Measurements from ENCODE around the gene SLC44A1.
"Not testable (repeated sequence)": the region's sequence is repeated elsewhere in the genome, so short reads cannot be mapped to it uniquely, and the experiment has no call there.

Gene SLC44A1

DNA sequence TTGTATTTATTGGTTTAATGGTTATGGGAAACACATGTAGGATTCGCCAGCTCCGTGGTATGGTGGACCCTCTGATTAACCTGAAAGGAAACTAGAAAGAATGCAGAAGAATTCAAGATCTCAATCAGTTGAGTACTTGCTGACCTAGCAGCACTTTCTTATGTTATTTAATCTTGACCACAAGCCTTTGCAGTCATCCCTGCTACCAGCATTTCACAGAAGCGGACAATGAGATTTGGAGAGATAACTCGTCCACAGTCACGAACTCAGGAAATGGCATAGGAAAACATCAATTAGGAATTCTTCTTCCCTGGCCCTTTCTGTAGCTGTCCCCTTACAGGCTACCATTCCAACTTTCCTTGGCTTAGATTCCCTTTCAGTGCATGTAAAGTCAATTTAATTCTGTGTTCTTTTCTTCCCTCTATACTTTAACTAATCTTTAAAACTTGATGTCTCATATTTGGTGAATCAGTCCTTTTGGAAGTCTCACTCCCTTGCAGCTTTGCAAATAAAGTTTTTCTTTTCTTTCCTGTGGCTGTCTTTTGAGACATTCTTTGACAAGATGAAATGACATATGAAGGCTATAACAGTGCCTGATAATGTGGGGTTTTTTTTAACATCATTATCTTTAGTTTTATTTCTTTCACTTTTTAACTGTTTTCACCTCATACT, 1.3 kb upstream of the SLC44A1 start:
- no peak for DNase-seq

DNA sequence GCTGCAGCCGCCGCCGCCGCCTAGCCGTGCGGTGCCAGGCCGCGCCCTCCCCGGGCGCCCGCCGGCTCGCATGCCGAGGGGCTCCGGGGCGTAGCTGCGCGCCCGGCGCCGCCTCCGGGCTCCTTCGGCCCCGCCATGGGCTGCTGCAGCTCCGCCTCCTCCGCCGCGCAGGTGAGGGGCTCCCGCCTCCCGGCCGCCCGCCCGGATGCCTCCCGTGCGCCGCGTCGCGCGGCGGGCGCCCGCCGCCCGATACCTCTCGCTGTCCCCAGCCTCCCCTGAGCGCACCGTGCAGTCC, 230 bp downstream of the SLC44A1 start:
- DNase-seq: no peak

DNA sequence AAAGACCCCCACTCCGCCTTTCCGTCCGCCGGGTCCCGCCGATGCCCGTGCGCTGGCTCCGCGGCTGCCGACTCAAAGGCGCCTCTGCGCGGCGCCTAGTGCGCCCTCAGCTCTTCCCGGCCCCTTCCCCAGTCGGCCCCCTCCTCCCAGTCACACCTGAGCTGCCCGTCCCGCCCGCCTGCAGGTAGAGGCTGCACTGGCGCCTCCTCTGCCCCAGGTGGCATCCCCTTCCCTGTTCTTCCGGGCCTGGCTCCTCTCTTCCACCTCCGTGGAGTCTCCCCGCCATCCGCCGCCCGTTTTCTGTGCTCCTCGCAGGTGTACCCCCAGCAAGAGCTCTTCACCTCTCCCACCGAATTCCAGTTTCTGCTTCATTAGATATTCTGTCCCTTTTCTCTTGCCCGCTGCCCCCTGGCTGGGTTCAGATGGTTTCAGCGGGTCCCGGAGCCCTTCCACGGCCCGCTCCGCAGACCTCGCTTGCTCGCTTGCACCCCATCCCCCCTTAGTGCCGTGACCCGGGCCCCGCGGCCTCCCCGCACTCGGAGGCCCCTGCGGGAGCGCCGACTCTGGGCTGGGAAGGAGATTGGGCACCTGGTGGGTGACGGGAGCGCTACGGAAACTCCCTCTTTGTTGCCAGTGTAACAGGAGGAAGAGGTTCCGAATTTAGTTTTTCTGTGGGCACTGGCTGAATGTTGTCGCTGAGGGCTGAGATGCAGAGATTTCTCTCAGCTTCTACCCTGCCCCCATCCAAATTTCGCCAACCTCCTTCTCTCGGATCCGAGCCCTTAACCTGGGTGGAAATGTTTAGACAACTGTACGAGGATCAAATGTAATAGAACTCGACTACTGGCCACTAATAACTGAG, 809 bp downstream of the SLC44A1 start:
- peak; percentile 75 for DNase-seq

DNA sequence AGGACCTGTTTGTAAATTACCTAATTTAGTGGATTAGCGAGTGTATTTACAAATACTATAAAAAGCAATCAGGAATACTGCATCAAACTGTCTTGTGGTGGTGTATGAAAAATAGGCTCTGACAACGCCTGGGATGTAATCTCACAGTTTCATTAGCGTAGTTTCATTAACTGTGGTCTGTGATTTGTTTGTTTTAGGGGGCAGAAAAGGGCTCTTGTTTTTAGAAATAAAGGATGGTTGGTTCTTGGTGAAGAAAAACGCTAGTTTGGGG, 1.4 kb downstream of the SLC44A1 start:
- DNase-seq: no peak

DNA sequence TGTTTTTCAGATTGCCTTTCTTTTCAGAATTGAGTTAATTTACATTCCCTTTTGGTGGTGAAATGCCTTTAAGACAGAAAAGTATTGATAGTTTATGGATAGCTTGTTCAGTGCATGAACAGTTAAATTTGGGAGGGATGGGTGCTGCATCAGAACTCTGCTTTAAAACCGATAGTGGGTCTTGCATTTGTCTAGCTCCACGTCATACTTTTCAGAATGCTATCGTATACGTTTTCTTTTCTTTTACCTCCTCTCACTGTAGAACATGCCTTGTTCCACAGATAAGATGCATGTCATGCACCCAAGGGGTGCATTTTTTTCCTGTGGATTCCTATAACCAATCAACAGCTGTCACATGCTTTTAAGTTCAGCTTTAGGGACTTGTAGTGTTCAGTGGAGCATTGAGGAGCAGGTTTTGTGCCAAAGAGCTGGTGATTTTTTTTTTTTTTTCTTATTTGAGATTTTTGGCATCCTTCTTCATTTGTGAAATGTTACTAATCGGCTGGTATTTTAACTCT, 2.3 kb downstream of the SLC44A1 start:
- no peak for DNase-seq

DNA sequence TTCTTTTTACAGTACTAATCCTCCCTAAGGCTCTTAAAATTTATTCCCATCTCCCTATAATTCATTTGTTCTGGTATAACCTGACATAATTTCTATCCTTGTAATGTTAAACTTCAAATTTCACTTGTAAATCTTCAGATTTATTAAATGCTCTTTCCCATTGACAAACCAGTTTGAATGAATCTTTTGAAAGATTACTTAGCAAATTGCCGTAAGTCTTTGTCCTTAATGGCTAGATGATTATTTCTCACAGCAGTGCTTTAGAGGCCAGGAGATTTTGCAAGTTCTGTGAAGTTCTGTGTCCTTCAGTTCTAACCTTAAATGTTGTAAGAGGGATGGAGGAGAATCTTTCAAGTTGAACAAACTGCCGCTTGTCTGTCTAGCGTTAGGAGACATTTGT, 4.2 kb downstream of the SLC44A1 start:
- DNase-seq: no peak

DNA sequence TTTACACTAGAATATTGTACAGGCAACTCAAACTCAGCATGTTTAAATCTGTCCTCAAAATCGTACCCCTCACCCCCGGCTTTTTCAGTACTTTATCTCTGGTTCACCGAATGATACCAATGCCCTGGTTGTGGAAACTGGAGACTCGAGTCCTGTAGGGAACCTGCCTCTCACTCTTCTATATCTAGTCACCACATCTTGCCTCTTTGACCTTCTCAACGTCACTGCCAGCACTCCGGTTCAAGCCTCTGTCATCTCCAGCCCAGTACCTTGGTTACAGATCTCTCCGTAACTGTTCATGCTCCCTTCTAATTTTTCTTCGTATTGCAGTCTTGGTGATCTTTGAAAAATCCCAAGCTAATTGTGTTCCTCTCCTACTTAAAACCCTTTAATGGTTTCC, 6.7 kb downstream of the SLC44A1 start:
- no peak for DNase-seq

DNA sequence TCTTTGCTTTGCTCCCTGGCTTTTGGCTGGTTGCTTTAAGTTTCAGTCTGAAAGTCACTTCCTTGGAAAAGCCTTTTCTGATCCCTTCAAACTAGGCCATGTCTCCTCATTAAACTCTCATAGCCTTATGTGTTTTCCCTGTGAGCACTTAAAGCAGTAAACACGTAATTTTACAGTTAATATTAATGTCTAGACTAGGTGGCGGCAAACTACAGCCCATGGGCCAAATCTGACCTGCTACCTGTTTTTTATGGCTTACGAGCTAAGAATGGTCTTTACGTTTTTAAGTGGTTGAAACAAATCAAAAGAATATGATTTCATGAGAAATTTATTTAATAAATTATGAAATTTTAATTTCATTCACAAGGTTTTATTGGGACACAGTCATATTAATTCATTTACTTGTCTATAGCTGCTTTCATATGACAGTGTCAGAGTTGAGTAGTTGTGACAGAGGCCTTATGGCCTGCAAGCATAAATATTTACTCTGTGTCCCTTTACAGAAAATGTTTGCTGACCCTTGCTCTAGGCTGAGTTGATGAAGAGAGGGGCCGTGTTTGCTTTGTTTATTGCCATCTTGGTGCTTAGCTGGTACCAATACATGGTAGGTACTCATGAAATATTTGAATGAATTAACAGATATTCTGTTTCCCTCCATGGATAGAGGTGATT, 7.4 kb downstream of the SLC44A1 start:
- DNase-seq: no peak

DNA sequence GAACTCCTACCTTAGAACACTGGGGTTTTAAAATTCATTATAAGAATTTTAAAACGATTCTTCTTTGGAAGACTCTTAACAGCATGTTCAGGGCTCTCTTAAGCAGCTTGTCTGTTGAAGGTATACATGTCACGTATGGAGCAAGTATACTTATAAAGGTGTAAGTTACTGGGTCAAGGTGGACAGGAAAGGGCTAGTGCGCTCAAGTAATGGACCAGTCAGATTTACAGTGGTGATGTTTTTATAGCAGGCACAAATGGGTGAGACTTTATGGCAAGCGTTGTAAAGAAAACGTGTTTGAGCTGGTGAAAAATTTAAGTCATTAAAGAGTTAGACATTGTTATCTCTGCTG, 7.9 kb downstream of the SLC44A1 start:
- no peak for DNase-seq

DNA sequence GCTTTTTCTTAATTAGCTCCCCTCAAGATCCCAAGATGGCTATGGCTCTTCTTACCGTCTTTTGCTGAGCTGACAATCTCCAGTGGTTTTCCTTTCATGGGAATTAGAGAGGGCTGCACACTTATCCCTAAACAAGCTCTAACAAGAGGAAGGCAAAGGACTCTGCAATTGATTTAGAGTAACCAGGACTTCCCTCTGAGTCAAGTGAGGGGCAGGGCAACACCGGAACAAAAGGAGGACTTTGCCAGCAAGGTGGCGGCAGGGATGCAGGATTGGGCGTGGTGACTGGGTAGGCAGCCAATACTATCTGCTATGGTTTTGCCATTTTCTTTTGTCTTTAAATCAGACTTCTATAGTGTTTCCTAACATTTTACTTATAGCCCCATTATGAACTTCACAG, 9.8 kb downstream of the SLC44A1 start:
- DNase-seq: no peak

DNA sequence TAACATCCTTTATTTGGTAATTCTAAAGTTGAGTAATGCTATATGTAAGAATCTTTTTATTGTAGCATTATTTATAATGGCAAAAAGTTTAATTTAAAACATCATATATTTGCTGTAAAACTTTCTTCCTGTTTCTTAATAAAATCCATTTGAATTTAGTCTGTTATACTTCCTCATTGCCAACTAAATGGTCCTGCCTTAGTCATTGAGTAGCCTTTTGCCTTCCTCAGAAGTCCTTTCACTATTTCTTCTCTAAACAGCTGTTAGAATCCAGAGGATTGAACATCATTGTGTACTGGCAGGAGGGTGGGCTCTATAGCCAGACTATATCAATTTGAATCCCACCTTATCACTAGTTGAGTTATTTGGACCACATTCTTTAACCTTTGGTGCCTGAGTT, 11.0 kb downstream of the SLC44A1 start:
- DNase-seq: no peak

DNA sequence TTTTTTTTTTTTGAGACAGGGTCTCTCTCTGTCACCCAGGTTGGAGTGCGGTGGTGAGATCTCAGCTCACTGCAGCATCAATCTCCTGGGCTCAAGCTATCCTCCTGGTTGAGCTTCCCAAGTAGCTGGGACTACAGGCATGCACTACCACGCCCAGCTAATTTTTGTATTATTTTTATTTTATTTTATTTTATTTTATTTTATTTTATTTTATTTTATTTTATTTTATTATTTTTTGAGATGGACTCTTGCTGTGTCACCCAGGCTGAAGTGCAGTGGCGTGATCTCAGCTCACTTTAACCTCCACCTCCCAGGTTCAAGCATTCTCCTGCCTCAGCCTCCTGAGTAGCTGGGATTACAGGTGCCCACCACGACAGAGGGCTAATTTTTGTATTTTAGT, 12.1 kb downstream of the SLC44A1 start:
- DNase-seq: not testable (repeated sequence)

DNA sequence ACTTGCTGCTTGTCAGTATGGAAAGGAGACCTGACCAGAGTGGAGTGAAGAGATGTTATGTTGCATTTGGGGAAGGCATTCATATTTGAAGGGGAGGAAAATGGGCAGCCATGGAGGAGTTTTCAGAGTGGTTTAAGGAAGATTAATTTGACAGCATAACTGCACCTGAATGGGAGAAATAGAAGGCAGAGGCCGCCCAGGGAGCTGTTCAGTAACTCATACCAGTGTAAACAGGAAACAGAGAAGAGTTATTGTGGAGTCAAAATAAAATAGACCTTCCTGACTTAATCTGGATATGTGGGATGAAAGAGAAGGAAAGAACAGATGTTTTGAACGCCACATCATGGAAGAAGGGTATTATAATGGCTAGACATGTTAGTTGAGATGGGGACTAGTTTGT, 13.4 kb downstream of the SLC44A1 start:
- no peak for DNase-seq

DNA sequence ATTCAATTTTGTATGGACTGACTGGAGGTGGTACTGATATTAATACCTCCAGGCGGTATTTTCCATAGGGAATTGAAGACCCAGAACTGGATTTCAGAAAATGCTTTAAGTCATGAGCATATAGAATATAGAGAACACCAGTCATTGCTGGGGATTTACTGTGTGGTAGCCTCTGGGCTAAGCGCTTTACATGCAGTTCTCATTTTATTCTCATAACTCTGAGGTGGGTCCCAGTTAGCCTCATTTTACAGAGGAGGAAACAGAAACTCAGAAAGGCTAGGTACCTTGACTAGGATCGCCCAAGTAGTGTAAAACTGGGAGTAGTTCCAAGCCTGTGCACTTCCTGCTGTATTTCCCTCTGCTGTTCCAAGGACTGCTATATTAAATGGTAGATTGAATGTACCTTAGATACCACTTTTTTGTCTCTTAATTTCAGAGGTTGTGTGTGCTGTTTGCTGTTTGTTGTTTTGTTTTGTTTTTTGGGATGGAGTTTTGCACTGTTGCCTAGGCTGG, 13.8 kb downstream of the SLC44A1 start:
- DNase-seq: no peak

DNA sequence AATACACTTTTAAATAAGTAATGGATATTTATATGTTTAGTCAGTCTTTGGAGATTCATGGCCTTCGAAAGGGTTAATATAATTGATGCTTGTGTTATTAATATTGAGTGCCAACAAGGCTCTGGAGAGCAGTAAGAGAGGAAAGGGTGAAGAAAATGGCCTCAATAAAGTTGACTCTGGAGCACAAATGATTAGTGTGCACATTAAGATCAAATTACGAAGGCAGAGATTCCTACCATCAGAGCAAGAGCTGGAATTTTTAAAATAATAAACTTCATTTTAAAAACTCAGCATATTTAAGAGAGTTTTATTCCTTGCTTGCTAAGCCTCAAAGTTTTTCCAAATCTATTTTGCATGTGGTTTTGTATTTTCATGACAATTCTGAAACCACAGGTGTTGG, 14.8 kb downstream of the SLC44A1 start:
- DNase-seq: no peak

DNA sequence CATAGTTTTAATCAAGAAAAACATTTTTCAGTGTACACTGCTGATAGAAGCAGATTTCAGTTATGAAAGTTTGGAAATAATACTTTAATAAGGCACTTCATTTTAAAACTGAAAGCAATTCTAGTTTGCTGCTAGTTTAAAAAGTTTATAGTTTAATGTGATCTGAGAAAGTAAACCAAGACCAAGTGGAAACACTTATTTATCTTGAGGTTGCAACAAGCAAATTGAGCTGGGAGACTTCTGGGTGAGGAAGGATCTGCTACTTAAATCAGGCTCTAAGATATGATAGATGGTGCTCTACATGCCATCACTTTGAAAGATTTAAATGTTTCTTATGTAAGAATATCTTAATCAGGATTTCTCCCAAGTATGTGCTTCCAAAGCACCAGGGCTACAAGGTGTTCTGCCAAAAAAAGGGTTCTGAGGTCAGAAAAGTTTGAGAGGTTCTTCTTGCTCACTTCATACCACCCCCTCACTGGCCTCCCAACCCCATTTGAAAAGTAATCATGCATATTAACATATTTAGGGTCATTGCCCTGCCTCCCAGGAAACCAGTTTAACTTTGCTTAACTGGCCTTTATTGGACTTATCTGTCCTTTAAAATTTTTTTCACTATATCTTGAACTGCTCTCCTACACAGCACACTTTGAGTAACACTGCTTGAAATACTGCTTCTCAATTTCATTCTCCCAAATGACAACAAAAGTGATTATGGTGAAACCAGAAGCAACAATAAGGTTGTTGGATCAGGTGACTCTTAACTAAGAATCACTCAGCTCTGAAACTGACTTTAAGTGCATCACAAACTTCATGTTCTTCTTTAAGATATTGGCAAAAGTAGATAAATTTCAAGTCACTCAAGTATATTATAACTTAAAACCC, 15.5 kb downstream of the SLC44A1 start:
- no peak for DNase-seq

DNA sequence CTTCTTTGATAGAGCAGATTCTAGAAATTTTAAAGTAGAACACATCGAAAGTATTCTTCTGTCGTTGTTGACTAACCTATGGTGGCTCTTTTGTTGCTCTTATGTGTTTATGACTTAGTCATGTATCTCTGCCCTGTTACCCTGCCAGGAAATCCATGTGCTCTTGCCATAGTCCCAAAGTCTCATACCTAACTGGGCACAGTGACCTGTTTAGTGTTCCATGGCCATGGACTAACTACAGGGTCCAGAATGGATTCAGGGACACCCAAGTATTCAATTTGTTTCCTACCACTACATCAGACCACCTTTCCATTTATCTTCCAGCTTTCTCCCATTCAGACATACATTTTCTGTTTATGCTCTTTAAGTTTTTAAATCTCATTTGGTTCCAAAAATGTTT, 18.0 kb downstream of the SLC44A1 start:
- DNase-seq: no peak

DNA sequence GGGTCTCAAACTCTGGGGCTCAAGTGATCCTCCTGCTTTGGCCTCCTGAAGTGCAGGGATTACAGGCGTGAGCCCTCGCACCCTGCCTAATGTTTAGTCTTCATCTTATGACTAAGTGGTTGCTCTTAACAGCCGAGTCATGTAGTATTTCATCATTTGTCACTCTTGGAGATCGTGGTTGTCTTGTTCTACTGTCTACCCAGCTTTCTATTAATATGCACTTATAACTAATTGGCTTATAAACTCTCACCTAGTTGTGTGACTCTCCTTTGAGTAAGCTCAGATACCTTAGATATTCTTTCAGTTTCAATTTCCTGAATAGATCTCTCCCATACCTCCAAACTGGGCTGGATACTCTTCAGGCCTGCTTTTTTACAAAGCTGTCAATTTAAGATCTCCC, 19.9 kb downstream of the SLC44A1 start:
- no peak for DNase-seq

DNA sequence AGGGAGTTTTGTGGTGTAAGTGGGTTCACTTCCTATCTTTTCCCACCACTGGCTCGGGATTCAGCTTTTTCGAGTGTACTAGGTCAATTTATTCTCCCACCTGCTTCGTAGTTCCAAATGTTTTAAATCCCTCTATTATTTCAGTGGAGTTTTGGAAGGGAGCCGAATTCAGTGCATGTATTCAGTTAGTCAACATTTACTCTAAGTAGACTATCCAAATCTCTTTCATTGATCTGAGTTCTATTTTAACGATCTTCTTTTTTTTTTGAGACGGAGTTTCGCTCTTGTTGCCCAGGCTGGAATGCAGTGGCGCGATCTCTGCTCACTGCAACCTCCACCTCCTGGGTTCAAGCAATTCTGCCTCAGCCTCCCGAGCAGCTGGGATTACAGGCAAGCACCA, 23.8 kb downstream of the SLC44A1 start:
- DNase-seq: not testable (repeated sequence)

DNA sequence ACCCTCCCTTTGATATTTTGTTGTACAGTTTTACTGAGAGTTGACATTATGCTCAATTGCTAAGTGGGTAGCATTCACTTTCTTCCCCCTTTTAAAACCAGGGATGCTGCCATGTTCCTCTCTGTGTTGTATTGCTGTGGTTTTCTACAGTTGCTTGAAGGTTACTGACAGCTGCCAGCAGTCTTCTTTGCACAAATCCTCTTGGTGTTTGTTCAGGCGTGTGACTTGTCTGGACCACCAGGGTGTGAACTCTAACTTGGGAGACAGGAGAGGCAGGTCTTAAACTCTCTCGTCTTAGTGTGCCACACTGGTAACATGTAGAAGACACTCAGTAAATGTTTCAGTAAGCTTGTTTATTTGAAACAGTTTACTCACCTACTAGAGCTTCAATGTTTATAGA, 25.1 kb downstream of the SLC44A1 start:
- no peak for DNase-seq

DNA sequence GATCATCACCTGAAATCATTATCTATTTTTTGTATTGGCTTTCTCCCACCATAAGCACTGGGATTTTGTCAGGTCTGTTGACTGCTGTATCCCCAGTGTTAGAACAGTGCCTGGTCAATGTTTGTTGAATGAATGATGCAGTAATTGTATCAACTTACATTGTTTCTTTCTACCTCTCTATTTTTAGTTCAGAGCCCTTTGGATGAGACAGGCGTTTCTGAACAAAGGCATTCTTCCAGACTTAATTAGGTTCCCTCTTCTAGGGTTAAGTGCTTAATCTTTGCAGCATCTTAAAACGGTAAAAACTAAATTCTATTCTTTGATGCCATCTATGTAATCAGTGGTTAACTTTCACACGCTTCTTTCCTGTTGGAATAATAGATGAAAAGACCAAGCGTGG, 26.3 kb downstream of the SLC44A1 start:
- DNase-seq: no peak

DNA sequence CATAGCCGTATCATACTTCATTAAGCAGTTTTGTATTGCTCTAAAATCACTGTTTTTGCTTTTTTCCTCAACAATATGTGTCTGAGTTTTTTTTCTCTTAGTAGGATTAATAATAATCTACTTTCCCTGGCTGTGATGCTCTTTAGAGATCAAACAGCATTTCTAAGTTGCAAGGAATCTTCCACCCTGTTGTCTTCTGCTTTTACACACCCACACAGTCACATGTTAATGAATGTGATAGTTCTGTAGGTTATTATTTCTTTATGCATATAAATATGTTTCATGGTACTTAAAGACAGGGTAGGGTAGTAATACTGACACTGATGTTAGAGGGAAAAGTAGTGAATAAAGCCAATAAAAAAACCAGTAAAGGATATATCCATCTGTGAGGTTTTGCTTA, 29.3 kb downstream of the SLC44A1 start:
- no peak for DNase-seq

DNA sequence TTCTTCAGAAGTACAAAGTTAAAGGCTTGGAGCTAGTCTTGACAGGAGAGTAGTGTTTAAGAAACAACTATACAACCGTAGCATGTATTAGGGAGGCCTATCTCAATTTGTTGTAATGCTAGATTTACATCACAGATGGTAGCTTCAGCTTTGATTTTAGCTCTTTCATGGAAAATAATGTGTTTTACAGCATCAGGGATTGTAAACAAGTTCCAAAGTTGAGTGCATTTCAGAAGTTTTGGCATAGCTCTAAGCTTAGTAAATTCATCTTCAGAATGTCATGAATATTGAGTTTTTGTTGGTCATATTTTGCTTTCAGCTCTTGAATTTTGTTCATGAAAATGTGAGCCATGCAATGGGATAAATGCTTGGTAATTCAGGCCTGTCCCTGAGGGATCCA, 30.7 kb downstream of the SLC44A1 start:
- DNase-seq: no peak
